ENCODE measurements around the gene CXCL3.

The CXCL3 gene

DNA sequence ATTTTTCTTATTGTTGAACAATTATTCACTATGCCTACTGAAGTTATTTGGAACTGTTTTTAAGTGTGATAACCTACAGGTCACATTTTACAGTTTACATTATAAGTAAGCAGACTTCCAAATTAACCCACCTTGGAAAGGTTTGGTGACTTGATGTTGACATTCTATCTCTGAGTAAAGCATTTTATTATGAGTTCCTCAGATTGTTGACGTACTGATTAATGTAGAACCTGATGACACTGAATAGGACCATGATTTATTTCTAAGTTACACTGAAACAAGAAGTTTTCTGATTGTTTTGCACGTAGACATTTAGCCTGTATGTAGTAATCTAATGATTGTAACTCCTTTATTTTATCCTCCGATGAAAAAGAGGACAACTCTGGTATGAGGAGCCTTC lies 17.0 kb upstream of the CXCL3 start:
- no peak overlapping the region for H3K4me3 ChIP-seq (replicated peaks; ENCODE audit: low read depth, low read length)
- no peak for TF ChIP-seq CTCF (IDR thresholded peaks at IDR 0.05; ENCODE audit: low read length, missing control alignments)
- DNase-seq (ENCODE audit: low read depth), result no peak

GRCh38 chr4:74055096-74055495 lies 16.6 kb upstream of the CXCL3 start:
- no peak for DNase-seq (ENCODE audit: low read depth)
- no peak for TF ChIP-seq CTCF (IDR thresholded peaks at IDR 0.05; ENCODE audit: low read length, missing control alignments)
- no peak overlapping the region for H3K4me3 ChIP-seq (replicated peaks; ENCODE audit: low read depth, low read length)

DNA sequence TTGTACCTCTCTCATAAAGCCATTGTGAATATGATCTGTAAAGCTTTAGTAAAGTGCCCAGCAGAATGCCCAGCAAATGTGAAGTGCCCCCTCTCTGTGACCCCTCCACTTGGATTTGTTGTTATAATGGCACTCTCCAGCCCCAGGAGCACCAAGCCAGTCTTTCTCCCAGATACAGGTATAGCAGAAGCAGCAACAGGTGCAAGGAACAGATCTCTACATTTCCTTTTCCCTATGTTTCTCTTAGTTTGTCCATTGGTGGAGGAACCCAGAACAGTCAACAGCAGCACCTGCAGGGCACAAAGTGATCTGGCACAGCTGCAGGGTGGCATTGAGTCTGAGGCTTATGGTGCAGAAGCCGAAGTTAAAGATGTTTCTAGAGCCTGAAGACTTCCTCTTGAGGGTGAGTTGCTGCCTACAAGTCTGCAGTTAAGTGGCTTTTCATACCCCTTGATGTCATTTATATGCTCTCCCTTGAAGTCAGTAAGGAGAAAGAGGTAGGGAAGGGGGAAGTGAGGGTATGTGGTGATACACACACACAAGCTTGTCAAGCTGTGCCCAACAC lies 16.1 kb upstream of the CXCL3 start:
- no peak overlapping the region for H3K4me3 ChIP-seq (replicated peaks; ENCODE audit: low read depth, low read length)
- DNase-seq (ENCODE audit: low read depth), result no peak
- TF ChIP-seq CTCF (IDR thresholded peaks at IDR 0.05; ENCODE audit: low read length, missing control alignments), result no peak

DNA sequence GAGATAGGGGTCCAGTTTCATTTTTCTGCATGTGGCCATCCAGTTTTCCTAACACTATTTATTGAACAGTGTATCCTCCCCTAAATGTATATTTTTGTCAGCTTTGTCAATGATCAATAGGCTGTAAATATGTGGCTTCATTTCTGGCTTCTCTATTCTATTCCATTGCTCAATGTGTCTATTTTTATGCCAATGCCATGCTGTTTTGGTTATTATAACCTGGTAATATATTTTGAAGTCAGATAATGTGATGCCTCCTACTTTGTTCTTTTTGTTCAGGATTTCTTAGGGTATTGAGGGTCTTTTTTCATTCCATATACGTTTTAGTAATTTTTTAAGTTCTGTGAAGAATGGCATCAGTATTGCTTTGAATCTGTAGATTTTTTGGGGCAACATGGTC lies 8.7 kb upstream of the CXCL3 start:
- H3K4me3 ChIP-seq (replicated peaks; ENCODE audit: low read depth, low read length), result no peak overlapping the region
- TF ChIP-seq CTCF (IDR thresholded peaks at IDR 0.05; ENCODE audit: low read length, missing control alignments), result no peak
- no peak for DNase-seq (ENCODE audit: low read depth)

- no peak for TF ChIP-seq CTCF (IDR thresholded peaks at IDR 0.05; ENCODE audit: low read length, missing control alignments)
- H3K4me3 ChIP-seq (replicated peaks; ENCODE audit: low read depth, low read length), result no peak overlapping the region
- no peak for DNase-seq (ENCODE audit: low read depth)
These were observed 7.3 kb upstream of the CXCL3 start for GRCh38 chr4:74045772-74046171.

GRCh38 chr4:74045247-74045646 lies 6.8 kb upstream of the CXCL3 start:
- no peak for TF ChIP-seq CTCF (IDR thresholded peaks at IDR 0.05; ENCODE audit: low read length, missing control alignments)
- H3K4me3 ChIP-seq (replicated peaks; ENCODE audit: low read depth, low read length), result no peak overlapping the region
- DNase-seq (ENCODE audit: low read depth), result no peak

GRCh38 chr4:74044677-74045076 lies 6.2 kb upstream of the CXCL3 start:
- no peak overlapping the region for H3K4me3 ChIP-seq (replicated peaks; ENCODE audit: low read depth, low read length)
- TF ChIP-seq CTCF (IDR thresholded peaks at IDR 0.05; ENCODE audit: low read length, missing control alignments), result no peak
- no peak for DNase-seq (ENCODE audit: low read depth)
